H1 (cell line): ENCODE data around the gene EVA1B. TPM values are rescaled to one million over a fixed set of nuclear protein-coding genes. Genes with fewer than 3 reads are reported as not detected.

ENCODE experiments used
- ATF2 ChIP-seq: IDR thresholded peaks from 2 replicates; pipeline ENCODE4 v1.6.1; 2012; ENCODE audit warnings: low read length, inconsistent platforms
- BRCA1 ChIP-seq: IDR thresholded peaks from 2 replicates; pipeline ENCODE4 v1.6.1; 2012; ENCODE audit warnings: low read depth, low read length, improper control_type of control experiment
- CBX5 ChIP-seq: fragments of 300-800, 300-1000 bp; sonication (generic); IDR thresholded peaks from 2 replicates; pipeline ENCODE4 v1.7.1; 2016; ENCODE audit warnings: antibody characterized with exemption, low read length, low read depth
- CREB1 ChIP-seq: IDR thresholded peaks from 2 replicates; pipeline ENCODE4 v1.6.1; 2012; ENCODE audit warnings: inconsistent platforms
- CTBP2 ChIP-seq: IDR thresholded peaks from 2 replicates; pipeline ENCODE4 v1.7.0; 2011; ENCODE audit warnings: borderline replicate concordance, mild to moderate bottlenecking, moderate library complexity, mixed read lengths, low read length; ENCODE audit not compliant: insufficient read depth, insufficient read length
- E2F6 ChIP-seq: IDR thresholded peaks from 2 replicates; pipeline ENCODE4 v1.6.1; 2012; ENCODE audit warnings: inconsistent platforms
- EGR1 ChIP-seq: IDR thresholded peaks from 2 replicates; pipeline ENCODE4 v1.6.1; 2011; ENCODE audit warnings: low read depth, low read length, borderline replicate concordance
- JUN ChIP-seq: IDR thresholded peaks from 2 replicates; pipeline ENCODE4 v1.6.1; 2011; ENCODE audit warnings: low read depth, mild to moderate bottlenecking, improper control_type of control experiment, low read length
- KDM1A ChIP-seq: fragments of 200-600, 300-600 bp; sonication (generic); IDR thresholded peaks from 2 replicates; pipeline ENCODE4 v1.7.1; 2016; ENCODE audit warnings: mild to moderate bottlenecking, low read length, borderline replicate concordance
- NANOG ChIP-seq: IDR thresholded peaks from 2 replicates; pipeline ENCODE4 v1.6.1; 2011; ENCODE audit warnings: low read length, low read depth, mild to moderate bottlenecking, inconsistent platforms; ENCODE audit not compliant: insufficient read depth, poor library complexity, severe bottlenecking
- PHF8 ChIP-seq: fragments of 200-600 bp; sonication (generic); conservative IDR thresholded peaks from 2 replicates; pipeline ENCODE4 v1.7.1; 2012; ENCODE audit warnings: low read depth, mild to moderate bottlenecking, inconsistent platforms, low read length, moderate library complexity
- RAD21 ChIP-seq, 2 experiments: IDR thresholded peaks in 1 of 2; conservative IDR thresholded peaks in 1 of 2; 2 replicates each; pipeline ENCODE4 v1.6.1; 2011; ENCODE audit warnings: low read depth in 2 of 2, low read length in 2 of 2, improper control_type of control experiment in 1 of 2, inconsistent platforms in 1 of 2, mild to moderate bottlenecking in 1 of 2, moderate library complexity in 1 of 2
- RBBP5 ChIP-seq: IDR thresholded peaks from 2 replicates; pipeline ENCODE4 v1.7.1; 2012; ENCODE audit warnings: low read depth, mild to moderate bottlenecking, inconsistent platforms, low read length, moderate library complexity, borderline replicate concordance
- RNF2 ChIP-seq: fragments of 200-900, 300-1000 bp; sonication (generic); IDR thresholded peaks from 2 replicates; pipeline ENCODE4 v1.7.1; 2016; ENCODE audit warnings: borderline replicate concordance, low read depth, mild to moderate bottlenecking, antibody characterized with exemption, low read length; ENCODE audit not compliant: poor library complexity, severe bottlenecking; ENCODE audit errors: missing control alignments
- SIN3A ChIP-seq, 2 experiments: IDR thresholded peaks in 1 of 2; conservative IDR thresholded peaks in 1 of 2; 2 replicates each; pipeline ENCODE4 v1.6.1; 2011 to 2012; ENCODE audit warnings: low read length in 2 of 2, improper control_type of control experiment in 1 of 2, low read depth in 1 of 2, mild to moderate bottlenecking in 1 of 2
- SP1 ChIP-seq: IDR thresholded peaks from 2 replicates; pipeline ENCODE4 v1.6.1; 2011; ENCODE audit warnings: low read depth, low read length
- SUZ12 ChIP-seq: fragments of 200-600 bp; sonication (generic); IDR thresholded peaks from 2 replicates; pipeline ENCODE4 v1.6.1; 2012; ENCODE audit warnings: mild to moderate bottlenecking, inconsistent platforms, low read length, moderate library complexity, mixed read lengths
- TAF1 ChIP-seq: IDR thresholded peaks from 2 replicates; pipeline ENCODE4 v1.6.1; 2011; ENCODE audit warnings: mild to moderate bottlenecking, low read depth, low read length
- TCF12 ChIP-seq: IDR thresholded peaks from 2 replicates; pipeline ENCODE4 v1.6.1; 2011; ENCODE audit warnings: low read depth, mild to moderate bottlenecking, low read length
- ZNF274 ChIP-seq: IDR thresholded peaks from 2 replicates; pipeline ENCODE4 v1.7.0; 2012; ENCODE audit warnings: low read length, borderline replicate concordance; ENCODE audit errors: extremely low read depth
- polyA plus RNA-seq, 7 experiments: library from polyadenylated mRNA; depleted of rRNA in 3 of 7; stranded (reverse) in 5 of 7; unstranded in 2 of 7; fragments of >200 nt in 5 of 7; fragments of 200-250 nt in 2 of 7; gene quantifications; 1 replicate in 5 of 7; 2 replicates in 1 of 7; 4 replicates in 1 of 7; pipeline versions ENCODE4 v1.2.1 to v1.2.3, GENCODE V29; 2011 to 2013; ENCODE audit warnings: missing spikeins in 2 of 7, mixed read lengths in 2 of 7
- total RNA-seq: library from RNA; stranded (reverse); fragmentation: NEBNext Ultra II Directional; extraction: Animal tissue kit (Norgen Biotek cat#: 25700); gene quantifications from 2 replicates; pipeline ENCODE4 v1.2.1, GENCODE V29; 2021

EVA1B gene
- total and polyA plus RNA-seq, 2 of the 8 experiments (the other 6 are each of a cell fraction or from before 2014, with no cell fraction given): 10.0 to 19.9 TPM

GRCh38 chr1:36322786-36323635 is 434 bp downstream of the EVA1B start (continued):
- TF ChIP-seq BRCA1 (no peak), KDM1A (no peak), CREB1 (0 out of 2 replicates have a peak, but pooled peaks have one; percentile 0), JUN (no peak), NANOG (no peak), RAD21 (IDR thresholded peaks at IDR 0.05 in 1 of 2, conservative IDR thresholded peaks at IDR 0.05 in 1 of 2; ENCODE audit: low read depth in 2 of 2, low read length in 2 of 2) (no peak), TAF1 (no peak), SP1 (no peak), RBBP5 (0 out of 2 replicates have a peak, but pooled peaks have one; percentile 30), SUZ12 (no peak), ZNF274 (no peak), CBX5 (no peak), E2F6 (no peak), EGR1 (0 out of 2 replicates have a peak, but pooled peaks have one; percentile 20), CTBP2 (no peak), RNF2 (no peak), SIN3A (conservative IDR thresholded peaks at IDR 0.05 in 1 of 2, IDR thresholded peaks at IDR 0.05 in 1 of 2; ENCODE audit: low read depth in 1 of 2, low read length in 2 of 2) (no peak; a peak in 1 of 4 replicates), TCF12 (no peak), ATF2 (no peak), PHF8 (no peak)
